Germinal center (tissue), 1 donor: ENCODE results near the gene HOXD12.

Experiments
- DNase-seq: peaks from one replicate; pipeline ENCODE4 v3.0.0; 2012; ENCODE audit warnings: mixed read lengths, low spot score

Gene HOXD12

DNA sequence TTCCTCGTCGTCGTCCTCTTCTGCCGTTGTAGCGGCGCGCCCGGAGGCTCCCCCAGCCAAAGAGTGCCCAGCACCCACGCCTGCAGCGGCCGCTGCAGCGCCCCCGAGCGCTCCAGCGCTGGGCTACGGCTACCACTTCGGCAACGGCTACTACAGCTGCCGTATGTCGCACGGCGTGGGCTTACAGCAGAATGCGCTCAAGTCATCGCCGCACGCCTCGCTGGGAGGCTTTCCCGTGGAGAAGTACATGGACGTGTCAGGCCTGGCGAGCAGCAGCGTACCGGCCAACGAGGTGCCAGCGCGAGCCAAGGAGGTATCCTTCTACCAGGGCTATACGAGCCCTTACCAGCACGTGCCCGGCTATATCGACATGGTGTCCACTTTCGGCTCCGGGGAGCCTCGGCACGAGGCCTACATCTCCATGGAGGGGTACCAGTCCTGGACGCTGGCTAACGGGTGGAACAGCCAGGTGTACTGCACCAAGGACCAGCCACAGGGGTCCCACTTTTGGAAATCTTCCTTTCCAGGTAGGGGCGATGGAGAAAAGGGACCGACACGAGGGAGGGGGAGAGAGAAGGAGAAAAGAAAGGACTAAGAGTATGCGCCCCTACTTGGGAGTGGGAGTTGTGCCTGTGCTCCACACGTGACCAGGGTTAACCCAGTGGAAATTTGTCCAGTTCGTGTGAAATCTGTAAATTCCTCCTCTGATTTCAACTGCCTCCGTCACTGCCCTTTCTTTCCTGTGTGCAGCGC, 6.3 kb upstream of the HOXD12 start:
- DNase-seq, result no peak

DNA sequence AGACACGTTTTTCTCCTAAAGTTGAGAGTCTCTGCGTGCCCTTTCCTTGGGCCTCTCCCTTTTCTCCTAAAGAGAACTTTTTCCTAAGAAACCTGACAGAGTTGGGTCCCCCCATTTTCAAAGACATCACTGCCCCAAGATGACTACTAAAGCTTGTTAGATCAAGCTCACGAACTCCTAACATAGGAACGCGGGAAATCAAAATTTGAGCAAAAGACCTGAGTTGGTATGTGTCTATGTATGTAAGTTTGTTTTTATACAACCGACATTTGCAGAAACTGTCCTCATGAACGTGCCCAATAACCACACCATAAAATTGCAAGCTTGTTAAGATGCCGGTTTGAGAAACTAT, 5.7 kb upstream of the HOXD12 start:
- DNase-seq, result no peak

DNA sequence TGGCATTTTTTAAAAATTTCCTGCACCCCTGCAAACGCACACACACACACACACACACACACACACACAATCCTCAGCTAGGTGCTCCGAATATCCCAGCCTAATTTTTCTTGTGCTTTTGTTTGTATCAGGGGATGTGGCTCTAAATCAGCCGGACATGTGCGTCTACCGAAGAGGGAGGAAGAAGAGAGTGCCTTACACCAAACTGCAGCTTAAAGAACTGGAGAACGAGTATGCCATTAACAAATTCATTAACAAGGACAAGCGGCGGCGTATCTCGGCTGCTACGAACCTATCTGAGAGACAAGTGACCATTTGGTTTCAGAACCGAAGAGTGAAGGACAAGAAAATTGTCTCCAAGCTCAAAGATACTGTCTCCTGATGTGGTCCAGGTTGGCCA, 5.2 kb upstream of the HOXD12 start:
- no peak for DNase-seq

DNA sequence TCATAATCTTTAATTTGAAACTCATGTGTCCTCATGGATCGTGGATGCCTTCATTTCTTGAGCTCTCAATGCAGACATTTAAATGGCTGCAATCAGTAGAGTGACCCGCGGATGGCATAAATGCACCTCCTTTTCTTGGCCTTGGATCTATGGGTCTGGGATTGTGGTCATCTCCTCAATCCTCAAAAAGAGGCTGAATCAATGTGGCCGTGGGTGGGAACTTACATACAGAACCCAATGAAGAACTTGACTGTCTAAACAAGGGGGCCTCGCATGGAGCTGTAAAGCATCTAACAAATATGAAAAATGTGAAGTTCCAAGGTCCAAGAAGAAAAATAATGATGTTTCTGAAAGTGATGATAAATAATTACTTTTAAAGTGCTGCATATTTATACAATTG, 4.2 kb upstream of the HOXD12 start:
- no peak for DNase-seq

DNA sequence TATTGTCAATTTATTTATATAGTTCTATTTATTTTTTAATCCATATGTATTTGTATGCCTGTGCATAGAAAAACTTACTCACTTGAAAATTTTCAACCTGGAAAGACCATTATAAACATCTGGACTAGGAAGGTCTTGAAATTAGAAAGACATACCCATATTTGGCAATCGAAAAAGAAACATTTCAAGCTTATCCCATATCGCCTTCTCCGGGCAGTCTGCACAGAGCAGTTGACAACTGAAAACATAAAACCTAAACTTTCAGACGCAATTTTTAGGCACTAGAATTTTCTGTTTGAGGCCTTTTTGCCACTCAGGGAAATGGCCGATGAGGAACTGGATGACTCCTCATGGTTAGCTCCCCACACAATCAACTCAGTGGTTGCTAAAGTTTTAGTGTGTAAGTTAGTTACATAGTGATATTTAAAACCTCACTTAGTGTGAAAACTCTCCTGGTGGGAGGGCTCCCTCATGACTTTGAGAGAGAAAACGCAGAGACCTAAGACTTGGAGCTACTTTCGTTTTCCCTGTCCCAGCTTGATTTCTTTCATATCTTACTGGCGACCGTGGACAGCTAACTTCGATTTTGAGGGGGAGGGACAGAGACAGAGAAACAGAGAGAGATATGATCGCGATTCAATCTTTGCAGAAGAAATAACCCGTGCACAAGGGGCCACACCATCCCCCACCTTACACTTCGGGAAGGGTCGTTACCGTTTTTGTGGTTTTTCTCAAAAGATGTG, 3.2 kb upstream of the HOXD12 start:
- no peak for DNase-seq

DNA sequence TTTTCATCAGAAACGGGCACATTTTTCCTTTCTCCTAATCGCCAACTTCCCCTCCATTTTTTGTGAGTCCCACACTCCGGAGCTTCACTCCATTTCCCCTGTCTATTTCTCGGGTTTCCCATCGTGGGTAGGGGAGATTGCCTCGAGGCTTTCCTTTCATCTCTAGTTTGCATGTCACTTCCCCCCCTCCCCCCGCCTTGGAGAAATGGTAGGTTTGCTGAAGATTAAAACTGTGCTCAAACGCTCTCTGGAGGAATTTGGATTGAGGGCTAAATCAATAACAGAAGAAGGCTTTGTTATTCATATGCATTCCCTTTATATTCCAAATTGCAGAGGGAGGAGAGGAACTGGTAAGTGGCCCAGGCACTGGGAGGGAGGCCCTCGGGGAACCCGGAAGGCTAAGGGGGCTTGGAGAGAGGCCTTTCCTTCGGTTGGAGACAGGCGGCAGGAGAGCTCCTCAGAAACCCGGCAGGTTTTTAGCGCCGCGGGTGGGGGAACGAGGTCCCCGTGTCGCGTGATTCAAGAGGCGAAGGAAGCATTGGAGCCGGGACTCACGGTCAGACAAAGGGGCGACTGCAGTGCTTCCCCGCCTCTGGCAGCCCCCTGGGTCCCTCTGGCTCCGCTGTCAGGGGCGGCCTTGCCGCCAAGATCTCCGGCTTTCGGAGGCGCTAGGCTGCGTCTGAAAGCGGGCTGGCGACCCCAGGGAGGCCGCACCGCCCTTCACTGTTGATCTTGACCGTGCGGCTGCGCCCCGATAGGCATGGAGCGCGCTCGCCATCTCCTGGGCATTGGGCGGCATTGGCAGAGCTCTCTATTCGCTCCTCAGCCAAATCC, 2.4 kb upstream of the HOXD12 start:
- peak; percentile 66 for DNase-seq

DNA sequence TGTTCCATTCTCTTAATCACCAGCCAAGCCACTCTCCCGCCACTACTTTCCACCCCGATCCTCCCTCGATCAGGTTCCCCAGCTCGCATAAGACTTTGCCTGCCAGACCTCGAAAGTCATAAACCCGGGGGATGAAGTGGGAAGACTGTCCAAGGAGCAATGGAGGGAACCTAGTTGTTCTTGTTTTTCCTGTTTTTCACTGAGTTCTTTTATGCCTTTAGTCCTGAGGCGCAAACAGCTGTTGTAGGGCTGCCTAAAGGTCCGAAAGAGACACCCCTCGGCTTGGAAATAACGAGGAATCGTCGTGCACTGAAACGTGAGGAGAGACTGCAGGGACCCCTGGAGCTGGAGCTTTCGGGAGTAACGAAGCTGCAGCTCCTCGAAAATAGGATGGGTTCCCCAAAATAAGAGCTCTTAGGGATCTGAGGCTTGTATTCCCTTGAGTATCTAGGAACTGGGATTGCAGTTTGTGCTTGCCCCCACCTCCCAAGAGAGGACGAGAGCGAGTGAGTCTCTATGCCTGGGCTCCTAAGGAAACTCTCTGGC, 1.7 kb upstream of the HOXD12 start:
- DNase-seq, result no peak

DNA sequence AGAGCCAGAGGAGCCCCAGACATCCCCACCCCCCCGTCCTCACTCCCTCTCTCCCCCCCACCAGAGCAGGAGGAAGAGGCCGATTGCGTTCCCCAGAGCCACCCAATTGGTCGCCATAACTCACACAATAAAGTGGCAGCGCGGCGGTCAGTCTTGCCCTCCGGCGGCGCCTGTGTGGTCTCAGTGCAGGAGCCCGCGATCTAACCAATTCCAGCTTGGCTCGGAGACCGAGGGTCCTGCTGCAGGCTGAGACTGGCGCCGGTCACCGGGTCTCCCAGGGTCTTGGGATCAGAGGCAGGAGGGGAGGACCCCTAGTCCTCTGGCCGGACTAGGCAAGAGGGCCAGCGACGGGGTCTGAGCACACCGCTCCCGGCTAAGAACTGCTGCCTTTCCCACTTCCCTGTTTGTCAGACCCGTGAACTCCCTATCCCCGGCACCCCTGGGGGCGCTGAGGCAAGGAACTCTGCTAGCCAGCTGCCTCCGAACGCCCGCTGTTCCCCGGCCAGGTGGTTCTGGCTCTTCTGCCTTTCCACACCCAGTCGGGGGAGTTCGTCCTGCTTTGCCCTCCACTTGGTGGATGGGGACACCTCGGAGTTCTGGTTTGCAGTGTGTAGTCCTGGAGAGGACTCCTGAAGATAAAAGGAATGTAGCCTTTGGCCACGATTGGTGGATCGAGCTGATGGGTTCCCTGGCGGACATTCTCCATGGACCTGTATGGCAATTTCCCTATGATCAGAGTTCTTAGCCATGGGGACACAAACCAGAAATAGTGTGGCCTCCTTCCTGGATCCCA, 1.0 kb upstream of the HOXD12 start:
- DNase-seq, result no peak

DNA sequence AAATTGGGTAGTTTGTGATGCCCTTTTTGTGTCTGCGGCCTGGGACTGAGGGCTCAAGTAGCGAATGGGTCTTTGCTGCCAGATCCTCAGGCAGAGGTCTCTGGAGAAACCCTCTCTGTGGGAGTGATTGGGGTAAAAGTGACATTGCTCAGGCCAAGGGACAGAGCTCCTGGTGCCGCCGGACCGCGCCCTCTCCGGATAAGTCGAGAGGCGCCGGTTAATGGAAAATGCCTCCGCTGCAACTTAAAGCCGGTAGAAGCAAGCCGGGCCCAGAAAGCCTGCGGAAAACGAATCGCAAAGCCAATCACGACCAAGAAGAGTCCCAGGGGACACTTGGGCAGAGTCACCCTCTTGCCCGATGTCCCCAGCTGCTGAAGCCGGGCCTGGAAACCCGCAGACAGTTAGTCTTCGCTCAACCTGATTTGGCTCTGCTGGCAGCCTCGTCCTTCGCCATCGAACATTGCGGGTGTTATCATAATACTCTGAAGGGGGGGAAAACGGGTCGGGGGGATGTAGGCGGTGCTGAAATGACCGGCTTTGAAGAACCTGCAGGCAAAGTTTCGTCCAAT, 352 bp upstream of the HOXD12 start:
- no peak for DNase-seq

DNA sequence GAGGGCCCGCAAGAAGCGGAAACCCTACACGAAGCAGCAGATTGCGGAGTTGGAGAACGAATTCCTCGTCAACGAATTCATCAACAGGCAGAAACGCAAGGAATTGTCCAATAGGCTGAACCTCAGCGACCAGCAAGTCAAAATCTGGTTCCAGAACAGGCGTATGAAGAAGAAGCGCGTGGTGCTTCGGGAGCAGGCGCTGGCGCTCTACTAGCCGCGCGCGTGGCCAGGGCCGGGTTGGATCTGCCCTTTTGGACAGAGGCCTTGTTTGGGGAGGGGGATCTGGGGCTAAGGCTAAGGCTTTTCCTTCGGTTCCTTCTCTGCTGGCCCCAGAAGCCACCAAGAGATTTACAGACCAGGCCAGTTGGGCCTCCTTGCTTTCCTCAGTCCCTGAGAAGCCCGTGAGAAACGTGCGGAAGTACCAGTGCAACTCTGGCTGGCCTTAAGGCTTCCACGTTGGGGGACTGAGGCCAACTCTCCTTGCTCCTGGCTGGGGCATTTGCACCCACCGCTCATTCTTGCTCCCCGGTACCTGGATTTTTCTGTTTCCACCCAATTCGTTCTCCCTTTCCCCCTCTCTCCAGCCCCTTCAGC, 1.0 kb downstream of the HOXD12 start:
- DNase-seq, result no peak

DNA sequence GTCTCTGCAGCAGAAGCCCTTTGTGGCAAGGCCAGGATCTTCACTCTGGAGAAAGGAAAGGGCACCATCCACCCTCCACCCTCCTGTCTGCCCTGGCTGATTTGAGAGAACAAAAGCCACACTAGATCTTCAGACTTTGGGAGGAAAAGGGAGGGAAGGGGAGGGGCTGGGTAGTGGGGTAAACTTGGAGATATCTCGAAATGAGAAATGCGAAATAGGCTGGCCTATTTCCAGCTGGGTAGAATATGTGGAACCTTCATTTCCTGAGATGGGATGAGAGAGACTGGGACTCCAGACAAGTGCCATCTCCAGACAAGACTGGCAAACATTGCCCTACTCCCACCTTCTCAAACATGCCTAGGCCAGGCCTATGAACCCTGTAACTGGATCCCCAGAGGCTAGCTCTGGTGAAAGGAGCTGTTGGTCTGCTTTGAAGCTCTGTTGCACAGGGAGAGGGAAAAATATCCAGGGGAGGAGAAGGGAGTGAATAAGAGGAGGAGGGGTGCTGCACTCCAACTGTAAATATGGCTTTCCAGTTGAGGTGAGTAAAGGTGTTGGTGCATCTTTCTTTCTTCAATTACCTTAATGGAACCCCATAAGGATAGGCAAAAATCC, 1.7 kb downstream of the HOXD12 start:
- no peak for DNase-seq

DNA sequence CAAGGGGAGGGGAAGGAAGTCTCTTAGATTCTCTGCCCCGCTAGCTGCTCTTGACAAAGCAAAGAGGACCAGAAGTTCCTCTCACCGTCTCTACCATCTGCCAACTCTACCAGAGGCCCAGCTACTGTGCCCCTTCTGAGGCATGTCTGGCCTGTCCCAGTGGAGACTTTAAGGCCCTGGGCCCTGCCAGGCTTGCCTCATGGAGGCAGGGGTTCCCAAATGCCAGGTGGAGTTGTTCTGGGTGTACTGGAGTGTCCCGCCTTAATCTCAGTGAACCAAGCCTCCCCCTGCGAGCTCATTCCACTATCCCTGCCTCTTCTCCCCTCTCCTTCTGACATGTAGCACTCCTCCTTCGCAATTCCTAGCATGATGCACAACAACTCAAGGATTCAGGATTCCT, 2.2 kb downstream of the HOXD12 start:
- no peak for DNase-seq

DNA sequence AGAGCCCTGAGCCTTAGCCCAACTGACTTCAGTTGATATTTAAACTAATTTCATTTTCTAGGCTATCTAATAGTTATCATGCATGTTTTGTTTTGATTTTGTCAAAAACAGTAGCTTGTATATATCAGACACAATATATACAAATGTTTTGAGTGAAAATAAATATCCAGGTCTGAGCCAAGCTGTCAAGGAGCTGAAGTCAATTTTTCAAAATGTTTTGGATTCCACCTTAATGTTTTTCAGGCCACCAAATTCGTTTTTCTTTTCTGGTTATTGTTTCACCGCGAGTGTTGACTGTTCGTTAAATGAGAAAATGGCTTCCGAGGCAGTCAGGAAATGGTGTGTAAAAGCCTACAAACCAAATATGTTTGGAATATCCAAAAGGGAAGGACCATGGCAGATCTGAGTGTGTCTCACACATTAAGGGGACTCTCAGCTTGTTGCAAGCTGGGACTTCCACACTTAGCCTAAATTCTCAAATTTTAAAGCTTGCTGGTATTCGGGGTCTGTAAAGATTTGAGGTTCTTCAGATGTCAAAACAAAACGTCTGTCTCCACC, 2.8 kb downstream of the HOXD12 start:
- no peak for DNase-seq

DNA sequence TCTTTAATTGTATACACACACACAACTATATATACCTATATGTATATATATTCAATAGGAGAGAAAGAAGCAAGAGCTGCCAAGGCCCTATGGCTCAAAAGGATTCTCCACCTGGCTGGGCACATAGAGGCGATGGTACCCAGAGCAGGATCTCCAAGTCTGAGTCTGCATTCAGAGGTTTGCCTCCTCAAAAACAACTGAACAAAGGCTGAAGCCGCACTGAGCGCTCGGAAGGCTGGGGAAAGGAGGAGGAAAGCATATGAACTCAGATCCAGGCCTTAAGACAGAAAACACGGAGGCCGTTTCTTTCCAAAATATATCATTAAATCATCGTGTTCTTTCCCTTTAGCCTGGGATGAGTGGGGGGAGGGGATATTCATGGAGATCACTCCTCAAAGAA, 3.6 kb downstream of the HOXD12 start:
- DNase-seq, result no peak

DNA sequence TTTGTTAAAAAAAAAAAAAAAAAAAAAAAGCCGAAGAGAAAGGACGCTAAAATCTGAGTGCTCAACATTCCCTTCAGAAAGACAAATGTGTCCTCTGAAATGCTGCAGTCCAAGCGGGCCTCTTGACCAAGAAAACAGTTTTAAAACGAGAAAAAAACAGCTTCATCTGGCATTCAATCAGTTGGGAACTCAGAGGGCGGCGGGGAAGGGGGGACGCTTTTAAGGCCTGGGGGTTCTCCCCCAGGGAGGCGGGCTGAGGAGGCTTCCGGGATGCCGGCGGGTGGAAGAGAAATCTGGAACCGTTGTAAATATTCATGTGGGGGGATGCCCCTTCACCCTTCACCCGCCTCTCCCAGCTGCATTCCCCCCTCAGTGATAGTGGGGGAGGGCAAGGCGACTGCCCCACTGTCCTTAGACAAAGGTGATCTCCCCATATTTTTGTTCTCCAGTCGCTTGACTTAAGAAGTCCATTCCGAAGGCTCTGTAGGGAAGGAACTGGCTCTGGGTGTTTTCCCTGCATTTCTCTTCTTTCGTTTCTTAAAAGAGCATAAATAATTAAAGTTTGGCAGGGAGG, 4.2 kb downstream of the HOXD12 start:
- DNase-seq, result no peak

DNA sequence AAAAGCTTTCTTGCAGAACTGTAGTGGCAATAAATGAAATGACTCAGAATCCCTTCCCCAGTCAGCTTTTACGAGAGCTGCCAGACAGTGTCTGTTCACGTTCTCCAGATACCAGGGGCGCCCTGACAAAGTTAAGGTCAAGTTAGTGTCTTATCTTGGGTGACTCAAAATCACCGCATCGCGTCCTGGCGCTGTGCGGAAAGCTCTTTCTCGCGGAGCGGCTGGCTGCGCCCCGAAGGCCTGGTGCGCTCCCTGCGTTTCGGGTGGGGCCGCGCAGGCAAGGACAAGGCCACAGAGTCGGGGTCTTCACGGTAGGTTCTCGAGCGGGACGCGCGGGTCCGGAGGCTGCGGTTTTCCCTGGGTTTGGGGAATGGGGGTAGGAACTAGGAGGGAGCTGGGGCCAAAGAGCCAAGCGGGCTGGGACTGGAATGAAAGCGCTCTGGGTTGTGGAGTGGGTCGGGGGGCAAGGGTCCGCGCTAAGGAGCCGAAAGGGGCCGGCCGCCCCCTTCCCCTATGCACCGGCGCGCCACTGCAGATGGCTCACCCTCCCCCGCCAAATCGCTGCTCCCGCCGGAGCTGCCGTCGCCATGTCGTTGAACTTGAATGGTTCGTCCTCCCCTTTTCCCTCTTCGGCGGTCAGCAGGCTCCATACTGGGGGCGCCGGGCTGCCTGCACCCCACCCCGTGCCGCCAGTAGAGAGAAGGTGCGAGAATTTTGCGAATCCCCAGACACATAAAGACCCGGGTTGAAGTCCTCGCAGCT, 4.9 kb downstream of the HOXD12 start:
- no peak for DNase-seq

DNA sequence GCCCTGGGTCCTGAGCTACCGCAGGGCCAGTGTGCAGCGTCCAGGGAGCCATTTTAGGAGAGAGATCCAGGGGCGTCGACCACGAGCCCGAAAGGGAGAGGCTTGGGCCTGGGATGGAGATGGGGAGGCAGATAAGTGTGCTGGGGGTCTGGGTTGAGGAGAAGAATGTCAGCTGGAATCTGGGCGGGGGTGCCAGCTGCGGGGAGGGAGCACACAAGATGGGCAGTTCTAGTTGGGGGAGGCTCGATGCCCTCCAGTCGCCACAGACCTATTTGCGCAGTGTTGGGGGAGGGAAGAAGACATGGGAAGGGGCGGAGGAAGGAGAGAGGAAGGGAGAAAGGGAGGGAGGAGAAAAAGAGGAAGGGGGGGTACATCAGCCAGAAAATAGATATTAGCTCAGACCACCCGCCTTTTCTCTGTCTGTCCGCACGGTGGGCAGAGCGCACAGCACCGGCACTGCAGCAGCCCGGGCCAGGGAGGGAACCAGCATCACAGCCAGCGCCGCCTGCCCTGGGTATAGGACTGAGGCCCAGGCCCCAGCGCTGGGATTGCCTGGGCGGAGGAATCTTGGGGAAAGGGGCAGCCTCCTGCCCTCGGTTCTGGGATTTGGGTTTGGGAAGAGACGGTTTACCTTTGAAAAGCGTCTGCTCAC, 5.6 kb downstream of the HOXD12 start:
- DNase-seq, result no peak

DNA sequence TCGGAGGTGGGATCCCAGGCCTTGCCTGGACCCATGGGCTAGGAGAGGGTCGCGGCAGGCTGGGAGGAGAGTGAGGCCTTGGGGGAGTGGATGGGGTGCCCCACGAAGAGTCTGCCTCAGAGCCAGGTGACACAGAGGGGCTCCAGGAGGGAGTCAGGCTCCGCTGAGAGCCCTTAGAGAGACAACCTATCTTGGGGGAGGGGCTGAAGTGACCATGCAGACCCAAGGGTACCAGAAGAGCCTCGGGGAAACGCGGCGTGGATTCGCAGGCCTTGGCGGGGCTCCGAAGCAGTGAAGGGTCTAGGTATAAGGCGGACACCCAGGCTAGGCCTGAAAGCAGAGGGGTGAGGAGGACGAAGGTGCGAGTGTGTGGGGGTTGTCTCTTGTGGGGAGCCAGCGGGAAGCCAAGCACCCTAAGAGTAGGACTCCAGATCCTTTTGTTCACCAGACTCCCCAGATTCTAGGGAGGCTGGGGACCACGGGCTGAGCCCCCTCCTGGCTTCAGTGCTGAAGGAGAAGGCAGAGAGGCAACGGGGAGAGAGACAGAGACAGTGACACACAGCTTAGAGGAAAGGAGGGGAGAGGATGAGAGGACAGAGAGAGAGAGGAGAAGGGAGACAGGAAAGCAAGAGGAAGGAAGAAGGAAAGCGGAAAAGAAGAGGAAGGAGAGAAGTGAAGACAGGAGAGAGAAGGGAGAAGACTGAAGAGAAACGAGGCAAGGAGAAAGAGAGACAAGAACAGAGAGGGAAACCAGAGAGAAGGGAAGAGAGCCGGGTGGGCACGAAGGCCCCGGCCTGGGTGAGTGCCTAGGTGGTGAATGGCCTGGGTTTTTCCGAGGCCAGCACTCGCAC, 6.4 kb downstream of the HOXD12 start:
- DNase-seq, result no peak
